ENCODE data around the gene FAM222B.

DNA sequence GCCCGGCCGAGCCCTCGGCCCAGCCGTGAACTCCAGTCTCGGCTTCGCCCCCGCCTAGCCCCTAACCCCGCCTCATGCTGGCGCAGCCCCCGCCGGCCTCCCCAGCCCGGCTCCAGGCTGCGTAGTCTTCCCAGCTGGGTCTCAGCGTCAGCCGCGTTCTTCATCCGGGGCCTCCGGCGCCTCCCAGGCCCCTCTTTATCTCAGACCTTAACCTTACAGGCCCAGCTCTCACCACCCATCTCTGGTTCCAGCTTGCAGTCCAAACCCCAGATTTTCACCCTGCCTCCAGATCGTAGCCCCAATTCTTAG, 130.9 kb downstream of the FAM222B start, which contains the start of gene PROCA1:
- TF ChIP-seq POLR2AphosphoS5 (IDR thresholded peaks at IDR 0.05), result no peak
- TF ChIP-seq POLR2A (IDR thresholded peaks at IDR 0.05), result no peak
